Measurements from ENCODE around the gene TCP1. TPM values are rescaled to one million over a fixed set of nuclear protein-coding genes. Genes with fewer than 3 reads are reported as not detected.

The TCP1 gene
- total and polyA plus RNA-seq, 9 of the 15 experiments (the other 6 are each of a cell fraction or from before 2014, with no cell fraction given), result 331 to 801 (median 645) TPM

DNA sequence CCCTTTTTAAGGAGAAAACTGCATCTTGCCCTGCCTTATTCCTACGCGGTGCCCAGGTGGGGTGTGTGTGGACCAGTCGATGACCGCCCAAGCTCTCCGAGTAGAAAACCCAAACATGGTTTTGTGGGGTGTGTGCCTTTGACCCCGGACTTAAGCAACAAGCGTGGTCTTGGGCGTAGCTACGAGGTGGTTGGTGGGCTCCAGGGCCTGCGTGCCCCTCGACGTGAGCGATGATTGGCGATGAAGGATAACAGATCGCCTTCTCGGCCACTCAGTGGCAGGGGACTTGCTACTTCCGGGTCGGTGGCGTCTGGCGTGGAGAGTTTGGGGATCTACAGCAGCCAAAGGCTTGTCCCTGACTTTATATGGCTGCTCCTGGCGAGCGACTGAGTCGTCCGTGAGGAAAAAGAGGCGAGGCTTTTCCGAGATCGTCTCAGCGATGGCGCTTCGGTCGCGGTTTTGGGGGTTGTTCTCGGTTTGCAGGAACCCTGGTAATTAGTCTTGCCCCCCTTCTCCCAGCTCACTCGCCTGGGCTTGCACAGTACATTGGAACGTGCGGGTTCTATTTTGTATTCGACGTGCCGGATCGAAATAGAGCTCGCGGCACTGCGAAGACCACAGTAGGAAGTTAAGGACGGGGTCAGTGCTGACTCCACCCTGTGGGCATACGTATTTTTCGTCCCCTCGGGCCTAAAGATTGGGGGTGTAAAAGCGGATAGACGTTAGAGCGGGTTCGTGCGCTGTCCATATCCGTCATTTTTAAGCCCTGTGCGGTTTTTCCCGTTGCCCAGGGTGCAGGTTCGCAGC lies 950 bp upstream of the TCP1 start, which contains the start of gene MRPL18 (continued):
- TF ChIP-seq ZNF592 (IDR thresholded peaks at IDR 0.05) (no peak), GTF2E2 (tag; IDR thresholded peaks at IDR 0.05) (no peak; the same call in 1 of the 2 replicates), SRF (CRISPR knock-in tag; IDR thresholded peaks at IDR 0.05) (peak; percentile 42 to 64; a peak in 2 of 4 replicates), POLR2B (IDR thresholded peaks at IDR 0.05; ENCODE audit: low read depth, partially characterized antibody) (peak; percentile 35), ELF1 (tag; IDR thresholded peaks at IDR 0.05) (peak; percentile 97), WHSC1 (IDR thresholded peaks at IDR 0.05; ENCODE audit: low read length) (no peak), HMG20A (CRISPR knock-in tag; conservative IDR thresholded peaks at IDR 0.05) (no peak), RBM15 (IDR thresholded peaks at IDR 0.05; ENCODE audit: insufficient read depth, low read length) (no peak), ZNF695 (CRISPR knock-in tag; IDR thresholded peaks at IDR 0.05) (no peak), CREM (IDR thresholded peaks at IDR 0.05; ENCODE audit: low read depth) (peak; percentile 90), ZNF3 (CRISPR knock-in tag; IDR thresholded peaks at IDR 0.05) (no peak), TBL1XR1 (IDR thresholded peaks at IDR 0.05; ENCODE audit: low read length in 2 of 2) (0 out of 4 replicates have a peak, but pooled peaks of 1 of the 2 experiments have one; percentile 27)
- TF ChIP-seq, protein P1, sequence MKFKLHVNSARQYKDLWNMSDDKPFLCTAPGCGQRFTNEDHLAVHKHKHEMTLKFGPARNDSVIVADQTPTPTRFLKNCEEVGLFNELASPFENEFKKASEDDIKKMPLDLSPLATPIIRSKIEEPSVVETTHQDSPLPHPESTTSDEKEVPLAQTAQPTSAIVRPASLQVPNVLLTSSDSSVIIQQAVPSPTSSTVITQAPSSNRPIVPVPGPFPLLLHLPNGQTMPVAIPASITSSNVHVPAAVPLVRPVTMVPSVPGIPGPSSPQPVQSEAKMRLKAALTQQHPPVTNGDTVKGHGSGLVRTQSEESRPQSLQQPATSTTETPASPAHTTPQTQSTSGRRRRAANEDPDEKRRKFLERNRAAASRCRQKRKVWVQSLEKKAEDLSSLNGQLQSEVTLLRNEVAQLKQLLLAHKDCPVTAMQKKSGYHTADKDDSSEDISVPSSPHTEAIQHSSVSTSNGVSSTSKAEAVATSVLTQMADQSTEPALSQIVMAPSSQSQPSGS (CRISPR knock-in tag; IDR thresholded peaks at IDR 0.05), result no peak
- TF ChIP-seq, protein P2, sequence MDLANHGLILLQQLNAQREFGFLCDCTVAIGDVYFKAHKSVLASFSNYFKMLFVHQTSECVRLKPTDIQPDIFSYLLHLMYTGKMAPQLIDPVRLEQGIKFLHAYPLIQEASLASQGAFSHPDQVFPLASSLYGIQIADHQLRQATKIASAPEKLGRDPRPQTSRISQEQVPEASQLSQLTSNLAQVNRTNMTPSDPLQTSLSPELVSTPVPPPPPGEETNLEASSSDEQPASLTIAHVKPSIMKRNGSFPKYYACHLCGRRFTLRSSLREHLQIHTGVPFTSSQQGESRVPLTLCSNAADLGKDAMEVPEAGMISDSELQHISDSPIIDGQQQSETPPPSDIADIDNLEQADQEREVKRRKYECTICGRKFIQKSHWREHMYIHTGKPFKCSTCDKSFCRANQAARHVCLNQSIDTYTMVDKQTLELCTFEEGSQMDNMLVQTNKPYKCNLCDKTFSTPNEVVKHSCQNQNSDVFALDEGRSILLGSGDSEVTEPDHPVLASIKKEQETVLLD (IDR thresholded peaks at IDR 0.05), result peak; percentile 85
- TF ChIP-seq, protein P3, sequence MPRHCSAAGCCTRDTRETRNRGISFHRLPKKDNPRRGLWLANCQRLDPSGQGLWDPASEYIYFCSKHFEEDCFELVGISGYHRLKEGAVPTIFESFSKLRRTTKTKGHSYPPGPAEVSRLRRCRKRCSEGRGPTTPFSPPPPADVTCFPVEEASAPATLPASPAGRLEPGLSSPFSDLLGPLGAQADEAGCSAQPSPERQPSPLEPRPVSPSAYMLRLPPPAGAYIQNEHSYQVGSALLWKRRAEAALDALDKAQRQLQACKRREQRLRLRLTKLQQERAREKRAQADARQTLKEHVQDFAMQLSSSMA (CRISPR knock-in tag; IDR thresholded peaks at IDR 0.05), result 0 out of 2 replicates have a peak, but pooled peaks have one; percentile 35
- TF ChIP-seq, protein P4, sequence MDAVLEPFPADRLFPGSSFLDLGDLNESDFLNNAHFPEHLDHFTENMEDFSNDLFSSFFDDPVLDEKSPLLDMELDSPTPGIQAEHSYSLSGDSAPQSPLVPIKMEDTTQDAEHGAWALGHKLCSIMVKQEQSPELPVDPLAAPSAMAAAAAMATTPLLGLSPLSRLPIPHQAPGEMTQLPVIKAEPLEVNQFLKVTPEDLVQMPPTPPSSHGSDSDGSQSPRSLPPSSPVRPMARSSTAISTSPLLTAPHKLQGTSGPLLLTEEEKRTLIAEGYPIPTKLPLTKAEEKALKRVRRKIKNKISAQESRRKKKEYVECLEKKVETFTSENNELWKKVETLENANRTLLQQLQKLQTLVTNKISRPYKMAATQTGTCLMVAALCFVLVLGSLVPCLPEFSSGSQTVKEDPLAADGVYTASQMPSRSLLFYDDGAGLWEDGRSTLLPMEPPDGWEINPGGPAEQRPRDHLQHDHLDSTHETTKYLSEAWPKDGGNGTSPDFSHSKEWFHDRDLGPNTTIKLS (IDR thresholded peaks at IDR 0.05; ENCODE audit: borderline replicate concordance, low read depth), result peak; percentile 79

All from K562 (cell line).